OCI-LY1 (cell line): ENCODE measurements around the gene OR52N4.

Experiments used
- H2AFZ ChIP-seq: fragments of 200-600 bp; sonication (generic), shearing (Covaris generic); 2 replicates; pipeline ENCODE4 v1.6.0; 2014; ENCODE audit warnings: antibody characterized with exemption, mild to moderate bottlenecking, low read length
- H3F3A ChIP-seq: fragments of 200-600 bp; sonication (generic), shearing (Covaris generic); 2 replicates; pipeline ENCODE4 v1.6.0; 2014; ENCODE audit warnings: mild to moderate bottlenecking, antibody characterized with exemption, low read length, moderate library complexity; ENCODE audit not compliant: insufficient read depth
- H3K27ac ChIP-seq: fragments of 200-600 bp; sonication (generic); 2 replicates; pipeline ENCODE4 v1.5.1; 2014; ENCODE audit warnings: low read length, mixed run types, mild to moderate bottlenecking, low read depth; ENCODE audit not compliant: poor library complexity, severe bottlenecking
- H3K27me3 ChIP-seq: fragments of 200-600 bp; sonication (generic); 2 replicates; pipeline ENCODE4 v1.6.0; 2014; ENCODE audit warnings: antibody characterized with exemption, mild to moderate bottlenecking, low read length, moderate library complexity; ENCODE audit not compliant: insufficient read depth
- H3K36me3 ChIP-seq: fragments of 200-600 bp; sonication (generic); 2 replicates; pipeline ENCODE4 v1.6.1; 2014; ENCODE audit warnings: mild to moderate bottlenecking, antibody characterized with exemption, low read length, moderate library complexity, mixed read lengths; ENCODE audit not compliant: insufficient read depth
- H3K4me1 ChIP-seq: fragments of 200-600 bp; sonication (generic); 2 replicates; pipeline ENCODE4 v1.5.1; 2014; ENCODE audit warnings: mild to moderate bottlenecking, low read length, moderate library complexity; ENCODE audit not compliant: insufficient read depth, severe bottlenecking
- H3K4me2 ChIP-seq: fragments of 200-600 bp; sonication (generic), shearing (Covaris generic); 2 replicates; pipeline ENCODE4 v1.6.1; 2014; ENCODE audit warnings: low read length
- H3K4me3 ChIP-seq: fragments of 200-600 bp; sonication (generic); 2 replicates; pipeline ENCODE4 v1.5.1; 2014; ENCODE audit warnings: low read length, low read depth, mild to moderate bottlenecking, mixed read lengths; ENCODE audit not compliant: poor library complexity, severe bottlenecking
- H3K79me2 ChIP-seq: fragments of 200-600 bp; shearing (Covaris generic); 2 replicates; pipeline ENCODE4 v1.6.1; 2016; ENCODE audit warnings: mixed run types, low read length, mixed read lengths; ENCODE audit not compliant: insufficient read depth
- H3K9ac ChIP-seq: fragments of 200-600 bp; sonication (generic), shearing (Covaris generic); 2 replicates; pipeline ENCODE4 v1.6.1; 2014; ENCODE audit warnings: mild to moderate bottlenecking, low read length, mixed read lengths
- H3K9me2 ChIP-seq: fragments of 200-600 bp; sonication (generic), shearing (Covaris generic); 2 replicates; pipeline ENCODE4 v1.6.1; 2014; ENCODE audit warnings: low read depth, mild to moderate bottlenecking, low read length, mixed read lengths
- H3K9me3 ChIP-seq: fragments of 200-600 bp; shearing (Covaris generic); 2 replicates; pipeline ENCODE4 v1.6.1; 2014; ENCODE audit warnings: low read length, mixed read lengths
- H4K20me1 ChIP-seq: fragments of 200-600 bp; sonication (generic), shearing (Covaris generic); 2 replicates; pipeline ENCODE4 v1.6.0; 2016; ENCODE audit warnings: mild to moderate bottlenecking, low read length; ENCODE audit not compliant: insufficient read depth
- CTCF ChIP-seq: fragments of 200-600 bp; sonication (generic), shearing (Covaris generic); IDR thresholded peaks from 2 replicates; pipeline ENCODE4 v1.5.1; 2017; ENCODE audit warnings: mild to moderate bottlenecking, antibody characterized with exemption, low read length, moderate library complexity, mixed read lengths
- EZH2 ChIP-seq: fragments of 200-600 bp; sonication (generic), shearing (Covaris generic); IDR thresholded peaks from 2 replicates; pipeline ENCODE4 v1.8.0; 2017; ENCODE audit warnings: borderline replicate concordance, mixed run types, mild to moderate bottlenecking, antibody characterized with exemption, low read length, moderate library complexity, mixed read lengths

The OR52N4 gene

DNA sequence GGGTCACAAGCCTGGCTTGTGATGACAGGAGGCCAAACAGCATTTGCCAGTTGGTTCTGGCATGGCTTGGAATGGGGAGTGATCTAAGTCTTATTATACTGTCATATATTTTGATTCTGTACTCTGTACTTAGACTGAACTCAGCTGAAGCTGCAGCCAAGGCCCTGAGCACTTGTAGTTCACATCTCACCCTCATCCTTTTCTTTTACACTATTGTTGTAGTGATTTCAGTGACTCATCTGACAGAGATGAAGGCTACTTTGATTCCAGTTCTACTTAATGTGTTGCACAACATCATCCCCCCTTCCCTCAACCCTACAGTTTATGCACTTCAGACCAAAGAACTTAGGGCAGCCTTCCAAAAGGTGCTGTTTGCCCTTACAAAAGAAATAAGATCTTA is 17.0 kb upstream of the OR52N4 start:
- TF ChIP-seq CTCF: no peak
- no peak for TF ChIP-seq EZH2
- H3K9ac ChIP-seq: no peak overlapping the region
- no peaks in the 10 kb centered on the region for H3K9me3 ChIP-seq
- no peak overlapping the region for H3K4me2 ChIP-seq
- H3K4me1 ChIP-seq: no peaks in the 10 kb centered on the region
- H3K9me2 ChIP-seq: no peaks in the 10 kb centered on the region
- no peaks in the 10 kb centered on the region for H3K79me2 ChIP-seq
- no peak overlapping the region for H3K27ac ChIP-seq
- no peaks in the 10 kb centered on the region for H3K36me3 ChIP-seq
- H3K27me3 ChIP-seq: no peaks in the 10 kb centered on the region
- no peaks in the 10 kb centered on the region for H3F3A ChIP-seq
- no peak overlapping the region for H3K4me3 ChIP-seq
- H4K20me1 ChIP-seq: no peaks in the 10 kb centered on the region
- H2AFZ ChIP-seq: no peak overlapping the region

DNA sequence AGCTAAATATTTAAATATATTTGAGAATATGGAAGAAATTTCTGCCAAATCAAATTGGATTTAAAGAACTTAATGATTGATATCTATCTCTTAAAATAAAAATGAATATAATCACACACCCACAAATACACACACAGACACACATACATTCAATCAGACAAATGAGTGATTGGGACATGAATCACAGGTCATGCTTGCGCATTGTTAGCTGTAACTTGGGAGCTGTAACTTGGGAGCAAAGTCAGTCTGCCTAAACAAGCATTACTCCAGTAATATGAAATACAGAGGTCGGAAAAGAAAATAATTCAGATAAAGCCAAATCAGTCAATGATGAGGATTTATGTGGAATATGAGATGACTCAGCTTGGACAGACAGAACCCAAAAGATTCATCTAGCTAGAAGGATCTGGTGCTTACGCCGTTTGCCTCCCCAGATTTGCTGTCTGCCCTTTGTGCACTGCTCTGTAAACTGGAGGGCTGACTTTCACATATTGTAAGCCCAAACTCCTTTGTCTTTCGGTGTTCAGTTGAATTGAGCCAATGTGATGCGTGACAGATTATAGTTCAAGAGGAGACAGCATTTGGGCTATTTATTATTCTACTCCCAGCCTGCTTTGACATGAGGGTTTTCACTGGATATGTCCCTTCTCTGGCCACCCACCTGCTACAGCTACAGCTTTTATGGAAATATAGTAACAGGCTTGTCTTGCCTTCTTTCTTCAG is 16.2 kb upstream of the OR52N4 start:
- no peak overlapping the region for H3K9ac ChIP-seq
- H3K27ac ChIP-seq: no peak overlapping the region
- H3K36me3 ChIP-seq: no peaks in the 10 kb centered on the region
- H3K9me3 ChIP-seq: no peaks in the 10 kb centered on the region
- no peaks in the 10 kb centered on the region for H3K4me1 ChIP-seq
- H3K27me3 ChIP-seq: no peaks in the 10 kb centered on the region
- no peak overlapping the region for H3K4me2 ChIP-seq
- no peaks in the 10 kb centered on the region for H4K20me1 ChIP-seq
- H3K4me3 ChIP-seq: no peak overlapping the region
- H3K9me2 ChIP-seq: no peaks in the 10 kb centered on the region
- TF ChIP-seq EZH2: no peak
- no peak for TF ChIP-seq CTCF
- no peaks in the 10 kb centered on the region for H3F3A ChIP-seq
- no peak overlapping the region for H2AFZ ChIP-seq
- no peaks in the 10 kb centered on the region for H3K79me2 ChIP-seq

GRCh38 chr11:5738431-5738830 is 15.6 kb upstream of the OR52N4 start:
- Histone ChIP-seq H3K9me2 (no peaks in the 10 kb centered on the region), H3F3A (no peaks in the 10 kb centered on the region), H3K36me3 (no peaks in the 10 kb centered on the region), H3K4me2 (no peak overlapping the region), H3K27me3 (no peaks in the 10 kb centered on the region), H3K9ac (no peak overlapping the region), H3K4me3 (no peak overlapping the region), H2AFZ (no peak overlapping the region), H3K27ac (no peak overlapping the region), H3K79me2 (no peaks in the 10 kb centered on the region), H4K20me1 (no peaks in the 10 kb centered on the region), H3K9me3 (no peaks in the 10 kb centered on the region), H3K4me1 (no peaks in the 10 kb centered on the region)
- TF ChIP-seq CTCF: no peak
- no peak for TF ChIP-seq EZH2
